Ecto neural progenitor cell (in vitro differentiated cells): ENCODE results near the gene ASAP3.
A peak's percentile ranks its signal among the peaks of the same experiment; 100 is the strongest.

Experiments used
- DNase-seq: peaks from one replicate; pipeline ENCODE4 v3.0.0-alpha.2; 2018; ENCODE audit warnings: low spot score

Gene ASAP3

GRCh38 chr1:23423415-23424292, 60.3 kb downstream of the ASAP3 start:
- DNase-seq: peak; percentile 64

DNA sequence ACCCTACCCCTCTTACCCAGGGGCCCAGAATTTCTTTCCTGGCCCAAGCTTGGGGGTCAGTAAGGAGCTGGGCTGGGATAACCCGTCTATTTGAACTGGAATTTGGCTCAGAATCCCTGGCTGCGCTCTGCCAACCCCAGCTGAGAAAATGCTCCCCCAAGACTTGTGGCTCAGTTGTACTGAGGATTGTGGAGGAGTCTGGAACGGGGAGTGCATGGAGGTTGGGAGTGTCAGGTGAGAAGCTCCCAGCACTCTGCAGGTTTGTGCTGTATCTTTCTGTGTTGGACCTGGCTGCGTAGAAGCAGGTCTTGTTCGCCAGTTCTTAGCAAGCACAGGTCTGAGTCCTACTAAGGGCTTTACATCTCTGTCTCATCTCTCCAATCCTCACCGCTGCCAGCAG, 61.0 kb downstream of the ASAP3 start:
- no peak for DNase-seq

DNA sequence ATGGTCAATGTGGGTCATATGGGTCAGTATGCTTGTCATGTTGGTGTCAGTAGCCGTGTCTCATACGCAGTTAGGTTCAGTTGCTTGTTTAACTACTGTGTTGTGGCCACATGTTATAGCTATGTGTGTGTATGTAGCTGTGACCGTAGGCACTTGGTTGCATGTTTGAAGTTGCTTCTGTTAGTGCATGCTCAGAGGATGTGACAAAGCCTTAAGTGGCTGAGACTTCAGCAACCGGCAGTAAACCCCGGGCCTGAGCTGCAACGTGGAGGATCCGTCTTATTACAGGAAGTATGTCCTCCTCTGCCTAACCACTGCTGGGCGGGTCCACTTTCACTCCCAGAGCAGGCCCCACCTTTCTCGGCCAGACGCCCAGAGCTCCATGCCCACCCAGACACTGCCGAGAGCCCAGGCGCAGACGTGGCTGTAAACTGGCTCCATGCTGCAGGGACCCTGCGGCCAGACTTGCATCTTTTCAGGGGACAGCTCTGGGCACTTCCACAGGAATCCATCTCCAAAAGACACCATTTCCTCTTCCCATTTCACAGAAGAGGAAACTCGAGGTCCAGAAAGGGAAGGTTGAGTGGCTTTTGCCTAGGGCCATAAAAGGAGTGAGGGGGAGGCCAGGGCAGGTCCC, 61.6 kb downstream of the ASAP3 start:
- DNase-seq: no peak

DNA sequence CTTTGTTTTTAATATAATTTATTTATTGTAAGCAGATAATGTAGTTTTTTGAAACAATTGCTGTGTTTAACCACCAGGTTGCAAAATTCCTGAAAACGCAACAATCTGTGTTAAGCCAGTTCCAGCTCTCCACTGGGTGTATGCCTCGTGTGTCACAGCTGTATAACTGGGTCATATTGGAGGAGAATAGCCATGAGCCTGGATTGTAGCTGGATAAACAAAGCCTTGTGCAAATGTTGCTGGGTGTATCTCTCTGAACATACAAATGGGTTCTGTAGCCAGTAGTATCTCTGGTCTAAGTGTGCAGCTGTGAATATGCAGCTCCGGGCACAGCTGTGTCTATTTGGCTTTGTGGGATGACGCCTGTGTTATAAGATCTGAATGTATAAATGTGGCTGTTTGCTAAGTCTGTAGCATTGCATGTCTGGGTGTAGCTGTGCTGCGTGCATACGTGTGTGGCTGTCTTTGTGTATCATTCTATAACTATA, 62.2 kb downstream of the ASAP3 start:
- DNase-seq: no peak

DNA sequence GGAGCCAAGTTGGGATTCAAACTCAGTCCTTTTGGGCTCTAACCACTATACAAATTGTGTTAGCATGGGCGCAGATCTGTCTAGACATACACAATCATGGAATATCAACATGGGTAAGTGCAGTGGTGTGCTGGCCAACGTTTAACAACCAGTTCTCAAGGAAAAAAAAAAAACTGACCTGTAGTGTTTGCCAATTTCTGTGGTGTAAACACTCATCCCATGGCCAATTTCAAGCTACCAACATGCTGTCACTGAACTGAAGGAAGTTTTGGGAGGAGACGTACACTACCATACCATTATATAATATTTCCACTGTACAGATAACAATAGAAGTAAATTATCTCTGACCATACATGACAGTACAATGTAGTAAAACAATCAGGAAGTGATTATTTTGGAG, 62.6 kb downstream of the ASAP3 start:
- no peak for DNase-seq

GRCh38 chr1:23420778-23421177, 63.2 kb downstream of the ASAP3 start:
- no peak for DNase-seq

DNA sequence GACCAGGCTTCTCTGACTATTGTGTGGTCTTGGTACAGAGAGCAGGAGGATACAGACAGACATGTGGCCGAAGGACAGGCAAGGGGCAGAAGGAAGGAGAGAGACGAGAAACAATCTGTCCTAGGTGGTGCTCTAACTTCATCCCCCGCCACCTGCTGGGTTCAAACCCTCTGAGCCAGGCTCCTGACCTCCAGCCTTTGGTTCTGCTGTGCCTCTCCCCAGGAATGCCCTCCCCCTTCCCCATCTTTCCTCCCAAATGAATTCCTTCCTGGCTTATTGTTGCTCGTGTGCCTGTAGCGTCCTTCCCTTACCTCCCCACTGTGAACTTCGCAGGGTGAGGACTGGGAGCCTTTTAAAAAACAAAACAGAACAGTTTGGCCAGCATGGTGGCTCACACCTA, 64.8 kb downstream of the ASAP3 start:
- no peak for DNase-seq

DNA sequence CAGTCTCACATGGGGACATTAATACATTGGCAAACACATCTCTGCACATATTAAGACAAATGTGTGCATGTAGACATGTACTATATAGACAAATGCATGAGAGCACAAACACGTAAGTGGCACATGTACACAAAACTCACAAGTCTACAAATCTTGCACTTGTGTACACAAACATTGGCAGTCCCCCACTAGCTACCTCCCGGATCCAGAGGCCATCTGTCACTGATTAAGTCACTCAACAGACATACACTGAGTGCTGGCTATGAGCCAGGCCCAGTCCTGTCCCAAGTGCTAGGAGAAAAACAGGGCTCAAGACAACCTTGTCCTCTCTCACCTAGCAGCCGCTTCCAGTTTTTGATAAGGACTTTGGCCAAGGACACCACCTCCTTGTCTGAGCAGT, 66.4 kb downstream of the ASAP3 start:
- no peak for DNase-seq

GRCh38 chr1:23416964-23417363, 67.0 kb downstream of the ASAP3 start:
- no peak for DNase-seq

DNA sequence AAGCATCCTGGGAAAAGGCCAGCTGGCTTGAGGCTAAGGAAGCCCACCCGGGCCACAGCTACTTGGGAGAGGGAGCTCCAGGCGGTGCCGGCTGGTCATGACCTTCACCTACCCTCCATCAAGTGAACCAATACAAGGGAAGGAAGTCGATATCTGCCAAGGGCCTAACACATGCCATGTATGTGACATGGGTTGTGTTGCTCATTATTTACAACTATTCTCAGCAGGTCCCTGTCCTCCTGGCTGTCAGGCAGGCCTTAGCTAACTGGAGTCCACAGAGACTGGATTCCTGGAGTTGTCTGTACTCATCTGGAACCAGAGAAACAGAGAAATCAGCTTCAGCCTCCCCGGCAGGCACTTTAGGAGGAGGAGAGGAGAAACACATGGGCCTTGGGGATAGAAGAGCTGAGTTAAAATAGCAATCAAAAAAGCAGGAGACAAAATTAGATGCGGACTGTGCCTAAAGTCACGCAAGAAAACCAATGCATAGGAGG, 75.1 kb downstream of the ASAP3 start:
- DNase-seq: no peak

- no peak for DNase-seq
Observed at GRCh38 chr1:23407016-23407630, 76.9 kb downstream of the ASAP3 start.

- no peak for DNase-seq
Observed at GRCh38 chr1:23405946-23406345, 78.0 kb downstream of the ASAP3 start.

DNA sequence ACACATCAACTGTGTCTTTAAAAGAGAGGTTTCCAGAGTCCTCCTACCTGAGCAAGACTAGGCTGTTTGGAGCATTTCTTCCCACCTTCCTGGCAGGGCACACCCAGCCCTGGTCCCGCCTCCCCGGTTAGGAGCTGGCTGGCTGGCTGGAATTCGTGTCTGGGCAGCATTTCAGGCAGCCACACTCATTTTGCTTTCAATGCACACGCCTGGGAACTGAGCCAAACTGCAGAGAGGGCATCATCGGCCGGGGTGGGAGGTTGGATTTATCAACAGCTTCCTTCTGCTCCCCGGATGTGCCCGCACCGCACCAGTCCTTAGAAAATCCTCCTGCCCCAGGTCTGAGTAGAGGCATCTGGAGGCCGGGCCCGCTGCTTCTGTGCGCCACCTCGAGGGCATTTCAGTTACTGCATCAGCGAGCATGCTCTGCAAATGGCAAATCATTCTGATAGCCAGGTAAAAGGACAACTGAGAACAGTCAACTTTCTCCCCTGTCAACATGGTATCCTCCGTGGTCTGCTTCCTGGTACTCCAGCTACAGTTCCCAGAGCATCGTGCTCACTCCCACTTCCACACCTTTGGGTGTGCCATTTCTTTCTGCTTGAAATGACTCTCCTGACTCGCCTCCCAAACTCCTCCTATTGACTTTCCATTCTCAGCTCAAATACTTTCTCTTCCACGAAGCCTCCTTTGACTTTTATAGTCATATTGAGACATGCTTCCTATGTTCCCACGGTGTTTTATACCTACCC, 80.1 kb downstream of the ASAP3 start:
- peak; percentile 89 for DNase-seq

- no peak for DNase-seq
Observed at GRCh38 chr1:23403355-23403734, 80.6 kb downstream of the ASAP3 start.

DNA sequence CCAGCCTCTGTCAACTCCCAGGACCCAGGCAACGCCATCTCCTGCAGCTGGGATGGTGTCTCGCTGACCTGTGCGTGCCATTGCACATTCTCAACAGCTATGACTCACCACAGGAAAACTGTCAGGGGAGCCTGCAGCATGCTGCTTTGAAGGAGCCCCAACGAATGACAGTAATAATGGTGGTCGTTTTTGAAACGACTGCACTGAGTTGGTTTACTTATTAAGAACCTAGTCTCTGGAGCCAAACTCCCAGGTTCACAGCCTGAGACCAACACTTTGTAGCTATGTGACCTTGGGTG, 81.0 kb downstream of the ASAP3 start:
- no peak for DNase-seq

DNA sequence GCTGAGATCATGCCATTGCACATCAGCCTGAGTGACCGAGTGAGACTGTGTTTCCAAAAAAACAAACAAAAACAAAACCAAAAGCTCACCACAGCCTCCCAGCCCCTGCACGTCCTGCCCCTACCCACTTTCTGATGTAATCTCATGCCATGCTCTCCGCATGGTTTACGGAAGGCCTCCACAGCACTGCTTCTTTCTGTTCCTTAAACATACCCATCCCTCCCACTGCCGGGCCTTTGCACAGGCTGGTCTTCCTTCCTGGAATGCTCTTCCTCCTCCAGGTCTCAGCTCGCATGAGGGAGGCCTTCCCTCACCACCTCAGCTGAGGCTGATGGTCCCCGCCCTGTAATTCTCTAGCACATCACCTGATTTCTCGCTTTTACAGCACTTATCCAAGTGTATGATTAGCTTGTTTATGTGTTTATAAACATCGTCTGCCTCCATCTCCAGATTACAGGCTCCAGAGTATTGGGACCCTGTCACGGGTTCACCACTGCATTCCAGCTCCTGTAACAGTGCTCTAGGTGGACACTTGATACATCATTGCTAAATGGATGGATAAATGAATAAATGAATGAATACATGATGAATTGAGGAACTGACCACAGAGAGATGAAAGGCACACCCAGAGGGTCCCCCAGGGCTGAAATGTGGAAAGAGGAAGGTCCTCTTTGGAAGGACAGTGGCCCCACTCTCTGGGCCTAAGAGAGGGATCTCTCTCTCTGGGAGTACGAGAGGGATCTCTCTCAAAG, 81.5 kb downstream of the ASAP3 start:
- DNase-seq: no peak

DNA sequence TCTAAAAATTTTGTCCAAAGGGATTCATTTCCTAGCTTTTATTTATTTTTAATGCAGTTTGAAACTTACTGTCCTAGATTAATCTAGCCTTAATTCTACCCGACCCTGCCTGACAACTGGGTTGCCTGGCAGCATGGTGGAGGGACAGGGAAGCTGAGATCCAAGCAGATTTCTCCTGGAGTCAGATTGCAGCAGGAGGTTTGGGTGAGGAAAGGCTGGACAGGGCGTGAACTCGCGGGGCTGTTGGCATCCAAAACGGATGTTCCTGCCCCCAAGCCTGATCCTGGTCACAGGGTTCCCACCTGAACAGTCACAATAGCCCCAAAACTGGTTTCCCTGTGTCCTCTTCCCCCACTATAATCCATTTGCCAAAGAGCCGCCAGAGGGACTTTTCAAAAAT, 82.7 kb downstream of the ASAP3 start:
- no peak for DNase-seq

GRCh38 chr1:23400324-23401114, 83.5 kb downstream of the ASAP3 start:
- DNase-seq: no peak

- no peak for DNase-seq
Observed at GRCh38 chr1:23399229-23399628, 84.8 kb downstream of the ASAP3 start.

GRCh38 chr1:23397908-23398307, 86.1 kb downstream of the ASAP3 start:
- no peak for DNase-seq

DNA sequence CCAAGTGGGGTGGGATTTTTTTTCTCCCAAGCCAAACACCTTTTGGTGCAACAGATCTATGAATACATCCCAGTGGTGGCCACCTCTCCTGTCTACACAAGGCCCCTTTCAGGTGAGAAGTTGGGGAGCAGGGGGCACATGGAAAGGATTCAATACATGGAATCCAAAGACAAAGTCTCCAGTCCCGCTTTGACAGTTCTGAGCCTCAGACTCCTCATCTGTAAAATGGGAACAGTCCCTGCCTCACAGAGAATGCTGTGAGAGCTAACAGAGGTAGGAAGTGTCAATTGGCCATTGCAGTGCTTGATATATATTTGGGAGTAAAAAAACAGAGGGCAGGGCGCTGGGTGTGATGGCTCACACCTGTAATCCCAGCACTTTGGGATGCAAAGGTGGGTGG, 87.6 kb downstream of the ASAP3 start:
- no peak for DNase-seq
